Hematopoietic multipotent progenitor cell treated with erythropoietin and hydrocortisone succinate and interleukin-3 and kit ligand, for 17 days (in vitro differentiated cells): ENCODE data around the gene FOXP1.

Experiments used
- DNase-seq: peaks from one replicate; pipeline ENCODE4 v3.0.0-alpha.2; 2015; ENCODE audit warnings: low spot score

Gene FOXP1

DNA sequence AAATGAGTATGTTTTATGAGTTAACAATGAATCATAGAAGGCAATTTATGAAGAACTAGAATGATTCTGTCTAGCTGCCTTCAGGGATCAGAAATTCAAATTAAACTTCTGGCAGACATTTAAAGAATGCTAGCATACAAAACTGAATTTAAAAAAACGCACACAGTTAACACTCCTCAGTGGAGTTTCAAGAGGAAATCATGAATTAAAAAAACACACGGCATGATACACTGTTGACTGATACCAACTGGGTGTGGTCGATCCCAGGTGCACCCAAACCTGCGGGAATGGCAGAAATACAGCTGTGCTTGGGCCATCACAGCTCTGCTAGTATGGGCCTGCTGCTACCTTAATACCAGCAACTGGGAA lies 526.0 kb downstream of the FOXP1 start:
- no peak for DNase-seq

DNA sequence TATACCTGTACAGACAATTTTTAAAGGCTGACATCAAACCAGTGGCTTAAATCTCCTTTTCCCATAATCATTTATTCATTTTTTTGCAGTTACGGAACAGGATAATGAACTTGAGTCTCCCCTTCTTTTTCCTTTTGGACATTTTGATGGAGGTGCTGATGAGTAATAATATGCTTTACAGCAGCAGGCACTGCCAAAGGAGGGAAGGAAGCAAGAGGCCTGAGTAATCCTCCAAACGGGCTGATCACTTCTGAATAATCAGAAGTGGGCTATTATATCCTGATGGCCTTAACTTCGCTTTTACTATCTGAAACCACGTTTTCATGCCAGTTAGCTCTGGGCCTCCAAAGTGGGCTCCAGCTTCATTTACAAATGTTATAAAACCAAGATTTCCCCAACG lies 527.2 kb downstream of the FOXP1 start:
- no peak for DNase-seq

GRCh38 chr3:71055257-71056001 lies 528.1 kb downstream of the FOXP1 start:
- no peak for DNase-seq

DNA sequence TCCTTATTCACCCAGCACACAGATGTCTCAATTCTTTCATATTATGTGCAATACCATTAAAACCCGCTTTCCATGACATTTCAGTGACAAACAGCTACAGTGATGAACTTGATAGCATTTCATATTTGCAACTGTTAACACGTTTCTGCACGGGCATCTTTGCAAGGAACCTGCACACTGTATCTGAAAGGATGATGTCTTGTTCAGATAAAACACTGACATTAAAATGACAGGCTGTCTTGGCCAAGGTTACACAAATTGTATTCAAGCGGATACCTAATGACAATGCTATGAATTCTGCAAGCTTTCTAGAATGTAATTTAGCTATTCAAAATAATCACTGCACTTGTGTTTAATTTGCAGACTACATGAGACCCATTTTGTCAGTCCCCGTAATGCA lies 529.2 kb downstream of the FOXP1 start:
- DNase-seq, result no peak

DNA sequence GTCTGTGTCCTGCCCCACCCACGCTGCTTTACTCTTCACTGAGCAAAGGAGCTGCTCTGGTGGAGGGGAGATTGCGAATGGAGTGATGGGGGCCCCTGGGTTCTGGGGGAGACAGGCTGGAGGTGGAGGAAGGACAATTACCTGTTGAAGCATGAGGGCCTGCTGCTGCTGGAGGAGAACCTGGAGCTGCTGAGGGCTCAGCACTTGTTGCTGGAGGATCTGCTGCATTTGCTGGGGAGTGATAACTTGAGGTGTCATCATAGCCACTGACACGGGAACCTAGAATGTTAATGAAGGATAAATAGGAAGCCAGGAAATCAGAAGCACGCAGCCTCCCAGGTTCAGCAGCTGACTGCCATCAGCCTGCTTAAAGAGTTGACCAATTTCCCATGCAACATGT lies 530.0 kb downstream of the FOXP1 start:
- no peak for DNase-seq

GRCh38 chr3:71052716-71053115 lies 530.8 kb downstream of the FOXP1 start:
- DNase-seq, result no peak

DNA sequence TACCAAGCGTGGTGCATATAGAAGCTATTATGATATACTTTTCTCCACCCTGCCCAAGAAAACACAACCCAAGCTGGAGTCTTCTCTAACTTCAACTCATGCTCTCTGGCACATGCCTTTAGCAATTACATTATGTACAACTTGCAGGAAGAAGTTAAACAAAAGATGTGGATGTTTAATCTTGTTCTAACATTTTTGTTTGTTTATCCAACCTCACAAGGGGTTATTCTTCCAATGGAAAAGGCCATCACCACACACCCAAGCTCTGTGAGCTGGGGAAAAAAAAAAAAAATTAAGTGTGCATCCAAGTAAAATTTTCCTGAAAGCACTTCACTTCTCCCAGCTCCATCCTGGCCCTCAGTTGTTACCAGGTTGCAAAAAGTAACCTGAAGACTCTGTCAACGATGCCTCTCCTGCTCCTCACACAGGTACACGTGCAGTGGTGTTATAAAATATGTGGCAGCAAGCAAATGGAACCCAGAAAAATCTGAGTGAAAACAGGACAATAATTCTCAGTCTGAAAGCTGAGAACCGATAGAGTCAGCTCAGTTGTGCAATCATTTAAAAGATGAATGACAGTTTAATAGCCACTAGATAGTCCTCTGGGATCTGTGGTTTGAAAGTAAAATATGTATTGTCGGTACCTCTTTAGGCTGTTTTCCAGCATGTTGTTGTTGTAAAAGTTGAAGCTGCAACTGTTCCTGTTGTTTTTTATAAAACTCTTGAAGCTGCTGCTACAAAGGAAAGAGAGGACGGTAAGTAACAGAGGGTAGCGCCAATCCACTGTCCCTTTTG lies 531.4 kb downstream of the FOXP1 start:
- no peak for DNase-seq

- DNase-seq, result no peak
Measured at GRCh38 chr3:71051259-71051595, 532.3 kb downstream of the FOXP1 start.

DNA sequence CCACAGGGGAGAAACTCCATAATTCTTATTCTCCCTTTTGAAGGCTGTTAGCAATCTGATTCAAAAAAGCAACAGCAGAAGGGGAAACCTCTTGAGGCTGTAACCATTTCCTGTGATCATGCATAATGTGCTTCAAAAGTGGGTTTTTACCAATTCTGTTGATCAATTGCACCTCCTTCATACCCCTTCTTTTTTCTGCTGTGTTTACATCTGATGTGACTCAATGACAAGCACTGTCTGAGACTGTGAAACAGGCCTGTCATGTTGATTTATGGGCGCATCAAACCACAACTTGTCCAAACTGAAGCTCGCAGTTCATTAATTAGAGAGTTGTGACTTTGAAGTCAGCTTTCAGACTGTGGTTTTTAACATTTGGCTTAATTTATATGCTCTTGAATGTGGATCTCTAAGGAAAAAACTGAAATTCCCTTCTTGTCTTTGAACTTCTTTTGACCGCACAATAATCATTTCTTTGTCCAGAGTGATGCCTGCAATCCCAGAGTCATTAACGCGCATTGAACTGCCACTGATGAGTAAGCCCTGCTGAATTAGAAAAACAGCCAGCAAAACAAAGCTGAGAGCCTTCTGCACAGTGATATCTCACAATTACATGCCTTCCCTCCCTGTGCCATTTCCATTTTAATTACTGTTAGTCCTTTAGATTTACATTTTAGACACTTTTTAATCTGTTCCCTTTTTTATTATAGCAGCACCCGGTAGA lies 532.8 kb downstream of the FOXP1 start:
- no peak for DNase-seq

DNA sequence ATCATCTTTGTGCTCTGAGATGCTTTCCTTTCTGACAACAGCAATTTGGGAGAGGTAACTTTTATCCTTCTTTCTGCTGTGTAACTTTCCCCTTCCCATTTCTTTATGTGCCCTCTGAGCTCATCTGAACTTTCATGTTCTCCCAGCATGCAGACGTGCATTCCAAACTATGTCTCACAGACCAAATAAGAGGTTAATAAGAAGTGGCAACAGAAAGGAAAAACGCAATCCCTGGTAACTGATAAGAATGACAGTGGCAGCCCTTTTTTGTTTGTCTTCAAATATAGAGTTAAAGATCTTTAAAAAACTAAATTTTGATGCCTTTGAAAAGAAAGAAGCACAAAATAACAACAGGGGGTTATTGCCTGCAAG lies 533.4 kb downstream of the FOXP1 start:
- DNase-seq, result no peak

DNA sequence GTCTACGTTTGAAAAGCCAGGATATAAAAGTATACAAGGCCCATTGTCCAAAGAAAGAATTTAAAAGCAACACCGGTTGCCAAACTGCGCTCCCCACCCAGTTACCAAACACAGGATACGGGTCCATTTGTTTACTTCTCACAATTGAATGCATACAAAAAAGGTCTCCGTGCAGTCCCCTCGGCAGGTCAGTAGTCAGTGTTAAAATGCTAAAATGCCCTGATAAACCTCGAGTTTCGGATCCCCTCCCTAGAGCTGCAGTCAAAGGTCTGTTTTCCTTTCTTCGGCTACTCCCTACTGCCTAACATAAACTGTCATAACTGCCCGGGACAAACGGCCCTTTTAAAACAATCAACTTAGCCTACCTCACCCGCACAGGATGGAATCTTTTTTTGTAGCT lies 534.6 kb downstream of the FOXP1 start:
- DNase-seq, result no peak

GRCh38 chr3:71047616-71048531 lies 535.7 kb downstream of the FOXP1 start:
- DNase-seq, result no peak

- no peak for DNase-seq
Measured at GRCh38 chr3:71046791-71047190, 536.7 kb downstream of the FOXP1 start.

- no peak for DNase-seq
Measured at GRCh38 chr3:71045917-71046282, 537.6 kb downstream of the FOXP1 start.

DNA sequence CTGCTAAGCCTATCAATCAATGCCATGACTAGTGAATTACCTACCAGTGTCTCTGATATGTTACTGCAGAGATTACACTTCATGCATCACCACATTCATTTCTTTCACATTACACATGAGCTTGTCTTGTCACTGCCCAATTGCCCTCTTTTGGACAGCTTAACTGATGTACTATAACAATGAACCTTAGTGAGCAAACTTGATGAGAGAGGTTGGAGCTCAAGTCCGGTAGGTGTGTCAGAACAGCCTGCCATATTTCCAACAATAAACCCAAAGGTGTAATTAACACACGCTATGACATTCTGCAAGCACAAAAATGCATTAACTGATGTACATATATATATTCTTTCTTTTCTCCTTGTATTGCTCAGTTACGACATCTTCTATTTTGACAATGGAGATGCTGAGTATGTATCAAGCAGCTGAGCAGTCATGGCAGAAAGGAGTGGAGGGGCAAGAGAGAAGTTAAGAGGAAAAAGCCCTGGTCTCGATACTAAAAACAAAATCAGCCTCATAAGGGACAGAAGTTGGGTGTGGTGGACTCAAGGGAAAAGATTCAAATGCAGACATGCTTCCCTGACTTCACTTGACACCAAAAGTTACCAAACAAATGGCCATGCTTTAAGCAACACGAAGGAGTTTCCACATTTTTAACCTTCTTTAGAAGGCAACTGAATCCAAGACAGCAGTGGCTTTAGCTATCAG lies 538.2 kb downstream of the FOXP1 start:
- DNase-seq, result no peak

- DNase-seq, result no peak
Measured at GRCh38 chr3:71042759-71043158, 540.8 kb downstream of the FOXP1 start.

- DNase-seq, result no peak
Measured at GRCh38 chr3:71041371-71041770, 542.2 kb downstream of the FOXP1 start.

GRCh38 chr3:71039332-71039731 lies 544.2 kb downstream of the FOXP1 start:
- no peak for DNase-seq

DNA sequence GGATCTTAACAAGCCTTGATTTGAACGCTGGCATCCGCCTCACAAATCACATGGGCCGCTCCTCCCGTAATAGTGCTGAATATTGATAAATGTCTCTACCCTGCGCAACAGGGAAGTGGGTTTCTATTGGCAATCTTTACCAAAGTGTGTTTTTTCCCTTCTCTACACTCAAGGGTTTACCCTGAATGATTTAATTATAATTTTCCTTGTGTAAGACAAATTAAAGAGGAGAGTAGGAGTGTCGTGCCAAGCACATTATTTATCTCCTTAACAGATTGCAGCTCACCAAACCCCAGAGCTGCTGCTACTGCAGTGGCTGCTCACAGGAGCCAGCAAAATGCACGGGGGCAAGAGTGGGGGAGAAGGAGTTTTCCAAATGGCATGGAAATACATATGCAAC lies 545.8 kb downstream of the FOXP1 start:
- DNase-seq, result no peak

- DNase-seq, result no peak
Measured at GRCh38 chr3:71035886-71036285, 547.6 kb downstream of the FOXP1 start.

GRCh38 chr3:71035314-71035713 lies 548.2 kb downstream of the FOXP1 start:
- DNase-seq, result no peak
